ENCODE data around the gene LETM1. TPM values are rescaled to one million over a fixed set of nuclear protein-coding genes. Genes with fewer than 3 reads are reported as not detected.
"Not testable (repeated sequence)": the region's sequence is repeated elsewhere in the genome, so short reads cannot be mapped to it uniquely, and the experiment has no call there.

The LETM1 gene
- polyA plus RNA-seq, 4 donors: 18.7 to 30.1 (median 24.2) TPM

DNA sequence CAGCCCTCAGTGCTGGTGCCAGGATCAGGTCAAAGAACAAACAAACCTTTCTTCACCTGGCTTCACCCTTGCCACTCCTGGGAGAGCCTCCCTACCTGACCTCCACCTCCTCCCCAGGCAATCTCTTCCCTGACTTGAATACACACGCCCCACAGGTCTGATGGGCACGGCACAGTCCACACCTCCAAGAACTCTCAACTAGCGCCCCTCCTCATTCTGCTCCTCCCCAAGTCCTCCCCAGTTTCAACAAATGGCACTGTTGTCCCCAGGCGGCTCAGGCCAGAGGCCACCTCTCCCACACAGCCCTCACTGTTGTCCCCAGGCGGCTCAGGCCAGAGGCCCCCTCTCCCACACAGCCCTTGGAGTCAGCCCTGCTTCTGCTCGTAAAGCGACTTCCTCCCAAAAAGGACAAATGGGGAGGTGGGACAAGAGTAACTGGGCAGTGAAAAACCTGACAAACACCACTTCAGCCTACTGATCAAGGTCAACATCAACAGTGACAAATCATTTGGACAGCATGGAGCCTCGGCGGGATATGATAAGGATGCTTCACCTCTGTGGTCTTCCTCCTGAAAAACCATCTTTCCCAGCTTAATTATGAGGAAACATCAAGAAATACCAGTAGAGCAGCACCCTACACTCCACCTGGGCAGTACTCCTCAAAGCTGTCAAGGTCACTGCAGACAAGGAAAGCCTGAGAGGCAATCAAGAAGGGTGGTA lies 2.9 kb downstream of the LETM1 start:
- DNase-seq (ENCODE audit: low read depth in 4 of 4, low spot score in 2 of 4): no peak

DNA sequence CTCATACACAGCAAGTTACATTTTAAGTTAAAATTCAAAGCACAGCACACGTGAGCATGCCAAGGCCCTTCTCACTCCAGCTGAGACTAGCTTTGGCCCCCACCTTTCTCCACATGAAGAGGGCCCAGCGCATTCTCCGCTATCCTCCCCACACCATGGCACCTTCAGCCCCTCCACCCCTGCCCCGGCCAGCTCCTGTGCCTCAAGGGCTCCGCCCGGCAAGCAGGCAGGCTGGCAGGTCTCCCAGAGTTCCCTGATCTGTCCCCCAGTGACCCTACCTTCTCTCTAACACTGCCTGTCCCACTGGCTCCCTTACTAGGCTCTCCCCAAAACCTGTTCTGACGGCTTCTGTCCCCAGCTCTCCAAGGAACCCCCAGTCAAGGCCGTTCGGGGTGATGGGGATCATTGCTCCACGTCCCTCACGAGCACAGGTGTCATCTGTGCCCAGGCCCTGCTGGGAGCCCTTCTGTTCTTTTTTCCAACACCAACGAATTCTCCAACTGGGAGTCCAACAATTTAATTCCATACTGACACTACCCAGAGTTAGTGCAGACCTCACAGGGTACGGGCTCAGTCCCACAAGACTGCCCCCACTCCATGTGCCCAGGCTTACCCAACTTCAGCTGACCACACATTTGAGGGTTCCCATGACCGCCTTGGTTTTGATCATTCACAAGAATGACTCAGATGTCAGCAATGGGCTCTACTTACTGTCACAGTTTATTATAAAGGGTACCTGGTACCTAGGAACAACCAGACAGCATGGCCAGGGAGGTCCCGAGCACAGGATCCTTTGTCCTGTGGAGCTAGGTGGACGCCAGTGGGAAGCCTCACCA lies 4.2 kb downstream of the LETM1 start:
- DNase-seq (ENCODE audit: low read depth in 4 of 4, low spot score in 2 of 4): no peak

DNA sequence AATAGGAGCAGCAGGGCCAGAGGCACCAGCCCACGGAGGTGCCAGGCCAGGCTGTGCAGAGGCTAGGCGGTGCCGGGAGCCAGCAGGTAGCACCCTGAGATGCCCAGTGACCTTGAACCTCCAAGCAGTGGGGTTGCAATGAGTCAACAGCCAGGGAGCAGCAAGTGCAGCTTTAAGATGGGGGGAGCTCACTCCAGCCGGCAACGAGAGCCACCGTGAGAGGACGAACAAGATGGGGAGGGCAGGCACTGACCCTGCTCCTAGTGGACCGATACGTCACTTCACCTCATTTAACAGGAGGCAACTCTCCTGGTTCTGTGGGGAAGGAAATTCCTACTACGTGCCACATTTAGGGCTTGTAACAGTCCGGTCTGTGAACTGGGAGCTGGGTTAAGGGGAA lies 4.8 kb downstream of the LETM1 start:
- no peak for DNase-seq (ENCODE audit: low read depth in 4 of 4, low spot score in 2 of 4)

DNA sequence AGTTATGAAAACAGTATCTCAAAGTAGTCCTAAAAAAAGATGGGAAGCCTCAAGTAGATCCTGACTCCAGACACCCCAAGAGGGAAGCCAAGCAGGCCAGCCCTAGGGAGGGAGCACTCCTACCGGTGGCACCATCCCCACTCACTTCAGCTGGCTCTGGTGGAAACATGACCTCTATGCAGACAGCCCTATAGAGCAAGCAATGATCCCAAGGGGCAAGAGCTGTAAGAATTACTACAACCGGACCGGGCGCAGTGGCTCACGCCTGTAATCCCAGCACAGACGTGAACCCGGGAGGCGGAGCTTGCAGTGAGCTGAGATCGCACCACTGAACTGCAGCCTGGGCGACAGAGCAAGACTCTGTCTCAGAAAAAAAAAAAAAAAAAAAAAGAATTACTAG lies 5.7 kb downstream of the LETM1 start:
- DNase-seq (ENCODE audit: low read depth in 4 of 4, low spot score in 2 of 4): no peak

DNA sequence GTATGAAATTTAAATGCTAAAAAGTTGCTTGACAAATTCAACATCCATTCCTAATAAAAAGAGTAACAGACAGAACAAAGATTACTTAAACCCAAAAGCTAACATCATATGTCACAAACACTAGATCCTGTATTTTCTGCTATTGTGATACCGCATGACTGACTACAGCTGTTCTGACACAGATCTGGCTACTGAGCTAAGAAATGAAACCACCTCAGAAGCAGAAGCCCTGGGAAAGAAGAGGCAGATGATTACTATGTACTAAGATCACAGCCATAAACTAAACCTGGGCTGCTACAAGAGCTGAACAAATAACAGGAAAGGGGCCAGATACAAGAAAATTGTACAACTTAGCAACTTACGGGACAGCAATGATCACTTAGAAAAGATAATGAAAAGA lies 9.4 kb downstream of the LETM1 start:
- DNase-seq (ENCODE audit: low read depth in 4 of 4, low spot score in 2 of 4): no peak

DNA sequence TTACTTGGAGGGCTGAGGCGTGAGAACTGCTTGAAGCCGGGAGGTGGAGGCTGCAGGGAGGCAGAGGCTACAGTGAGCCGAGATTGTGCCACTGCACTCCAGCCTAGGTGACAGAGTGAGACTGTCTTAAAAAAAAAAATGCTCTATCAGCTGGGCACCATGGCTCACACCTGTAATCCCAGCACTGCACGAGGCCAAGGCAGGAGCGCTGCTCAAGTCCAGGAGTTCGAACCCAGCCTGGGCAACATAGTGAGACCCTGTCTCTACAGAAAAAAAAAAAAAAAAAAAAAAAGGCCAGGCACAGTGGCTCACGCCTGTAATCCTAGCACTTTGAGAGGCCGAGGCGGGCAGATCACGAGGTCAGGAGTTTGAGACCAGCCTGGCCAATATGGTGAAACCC lies 11.3 kb downstream of the LETM1 start:
- not testable (repeated sequence) for DNase-seq (ENCODE audit: low read depth in 4 of 4, low spot score in 2 of 4)

DNA sequence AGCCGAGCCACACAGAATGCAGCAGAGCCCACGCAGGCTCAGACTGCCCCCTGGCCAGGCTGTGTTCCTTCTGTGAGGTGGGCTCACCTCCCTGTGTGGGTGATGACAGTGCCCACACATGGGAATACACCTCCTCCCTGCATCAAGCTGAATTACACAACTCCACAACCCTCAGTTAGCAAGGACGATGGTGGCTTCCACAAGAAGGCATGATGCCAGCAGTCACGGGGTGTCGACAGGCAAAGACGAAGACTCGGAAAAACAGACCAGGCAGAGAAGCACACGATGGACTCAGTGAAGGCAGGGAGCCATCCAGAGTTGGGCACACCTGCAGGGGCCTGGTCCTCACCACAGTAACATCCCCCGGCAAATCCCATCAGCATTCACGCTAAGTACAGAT lies 12.1 kb downstream of the LETM1 start:
- DNase-seq (ENCODE audit: low read depth in 4 of 4, low spot score in 2 of 4): no peak

DNA sequence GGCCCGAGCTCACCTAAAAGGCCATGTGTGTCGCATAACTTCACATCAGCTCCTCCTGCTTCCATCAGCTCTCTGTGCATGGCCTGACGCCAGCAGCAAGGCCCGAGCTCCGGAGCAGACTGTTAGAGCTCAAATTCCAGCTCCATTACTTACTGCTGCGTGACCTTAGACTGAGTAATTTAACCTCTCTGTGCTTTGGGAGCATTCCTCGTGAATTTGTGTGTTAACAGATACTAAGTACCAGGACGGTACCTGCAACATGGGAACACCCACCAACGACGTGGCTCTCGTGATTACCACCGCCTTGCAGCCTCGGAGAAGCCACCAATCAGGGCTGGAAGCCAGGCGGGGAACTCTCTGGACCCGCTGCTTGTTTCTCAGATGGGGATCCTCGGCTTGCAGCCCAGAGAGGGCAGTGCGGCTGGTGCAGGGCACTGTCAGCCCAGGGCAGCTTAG lies 12.9 kb downstream of the LETM1 start:
- no peak for DNase-seq (ENCODE audit: low read depth in 4 of 4, low spot score in 2 of 4)

DNA sequence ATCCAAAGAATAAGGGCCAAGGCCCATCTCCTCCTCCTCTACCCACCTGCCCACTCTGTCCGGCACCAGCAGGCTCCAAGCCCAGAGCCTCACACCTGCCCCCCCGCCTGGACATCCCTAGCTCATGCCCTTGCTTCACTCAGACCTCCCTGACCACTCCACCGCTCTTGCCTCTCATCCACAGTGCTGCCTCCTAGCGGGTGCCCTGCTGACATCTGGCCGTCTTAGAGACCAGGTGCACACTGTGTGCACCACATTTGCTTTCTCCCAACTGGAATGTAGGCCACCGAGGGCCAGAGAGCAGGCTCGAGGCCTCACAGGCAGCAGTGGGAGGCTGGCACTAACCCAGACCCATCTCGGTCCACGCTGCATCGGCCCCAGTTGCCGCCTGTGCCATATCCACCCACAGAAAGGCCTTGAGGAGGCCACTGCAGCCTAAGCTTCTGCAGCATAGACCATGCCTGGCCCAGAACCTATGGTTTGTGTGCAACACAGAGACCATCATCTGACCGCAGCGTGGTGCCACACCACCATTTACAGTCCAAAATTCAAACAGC lies 13.5 kb downstream of the LETM1 start:
- no peak for DNase-seq (ENCODE audit: low read depth in 4 of 4, low spot score in 2 of 4)

DNA sequence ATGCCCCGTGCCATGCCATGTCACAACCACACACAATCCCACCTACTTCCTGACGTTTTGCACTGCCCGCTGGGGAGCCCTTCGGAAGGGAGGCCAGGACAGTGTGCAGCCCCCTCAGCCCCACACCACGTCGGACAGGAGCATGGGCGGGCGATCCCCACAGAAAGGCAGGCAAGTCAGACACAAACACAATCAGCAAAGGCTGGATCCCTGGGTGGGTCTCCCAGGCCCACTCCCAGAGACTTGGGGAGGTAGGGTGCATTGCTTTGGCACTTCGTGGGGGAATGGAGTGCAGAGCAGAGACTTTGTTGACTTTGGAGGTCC lies 14.1 kb downstream of the LETM1 start:
- no peak for DNase-seq (ENCODE audit: low read depth in 4 of 4, low spot score in 2 of 4)

DNA sequence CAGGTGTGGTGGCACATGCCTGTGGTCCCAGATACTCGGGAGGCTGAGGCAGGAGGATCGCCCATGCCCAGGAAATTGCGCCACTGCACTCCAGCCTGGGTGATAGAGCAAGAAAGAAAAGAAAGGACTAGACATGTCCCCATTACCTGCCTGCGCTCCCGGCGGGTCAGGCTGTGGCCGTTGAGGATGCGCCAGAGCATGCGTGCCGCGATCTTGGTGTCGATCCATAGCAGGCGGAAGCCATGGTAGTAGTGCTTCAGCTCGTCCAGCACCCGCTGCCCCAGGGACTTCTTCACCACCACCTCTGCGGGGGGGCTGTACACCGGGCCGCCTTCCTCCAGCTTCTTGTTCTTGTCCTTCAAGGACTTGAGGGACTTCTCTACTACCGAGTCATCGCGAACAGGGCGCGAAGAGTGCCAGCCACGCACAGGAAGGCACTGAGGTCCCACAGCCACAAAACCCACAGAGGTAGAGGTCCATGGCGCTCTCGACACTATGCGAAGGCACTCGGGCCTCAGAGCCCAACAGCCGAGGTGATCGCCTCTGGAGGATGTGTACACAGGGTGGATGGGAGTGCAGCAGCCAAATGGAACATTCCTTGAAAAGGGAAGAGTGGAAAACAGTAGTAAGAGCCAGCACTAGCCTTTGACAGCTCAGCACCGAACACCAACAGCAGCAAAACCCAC lies 14.6 kb downstream of the LETM1 start:
- no peak for DNase-seq (ENCODE audit: low read depth in 4 of 4, low spot score in 2 of 4)

DNA sequence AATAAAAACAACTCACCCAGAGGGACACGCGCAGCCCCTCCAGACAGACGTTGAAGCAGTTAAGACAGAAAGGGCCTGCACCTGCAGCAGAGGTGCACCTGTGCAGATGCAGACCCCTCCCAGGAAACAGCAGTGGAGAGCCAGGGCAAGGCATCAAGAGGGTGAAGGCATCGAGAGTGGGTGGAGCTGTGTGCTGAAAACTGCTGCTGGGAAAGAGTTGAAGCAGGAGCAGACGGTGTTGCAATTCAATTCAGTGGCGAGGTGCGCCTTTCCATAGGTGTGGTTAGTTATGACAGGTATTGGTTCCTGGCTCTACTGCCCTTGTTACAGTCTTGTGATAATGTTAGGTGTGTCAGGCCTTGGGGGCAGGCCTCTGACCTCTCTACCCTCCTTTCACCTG lies 16.7 kb downstream of the LETM1 start:
- DNase-seq (ENCODE audit: low read depth in 4 of 4, low spot score in 2 of 4): no peak

DNA sequence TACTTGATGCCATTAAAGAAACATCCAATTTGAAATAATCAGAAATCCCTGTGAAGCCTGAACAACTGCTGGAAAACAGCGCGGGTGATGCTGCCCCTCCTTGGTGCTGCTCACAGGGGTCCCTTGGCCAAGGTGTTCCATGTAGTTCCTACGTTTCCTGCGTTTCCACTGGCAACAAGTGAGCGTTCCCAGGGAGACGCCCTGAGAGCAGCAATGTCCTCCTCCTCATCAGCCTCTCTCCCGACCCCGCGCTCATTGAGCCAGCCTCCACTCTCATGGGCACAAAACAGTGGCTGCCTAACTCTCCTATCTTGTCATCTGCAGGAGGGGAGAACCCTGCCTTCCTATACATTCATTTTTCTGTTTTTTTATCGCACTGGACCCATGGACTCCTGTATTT lies 18.9 kb downstream of the LETM1 start:
- DNase-seq (ENCODE audit: low read depth in 4 of 4, low spot score in 2 of 4): no peak

DNA sequence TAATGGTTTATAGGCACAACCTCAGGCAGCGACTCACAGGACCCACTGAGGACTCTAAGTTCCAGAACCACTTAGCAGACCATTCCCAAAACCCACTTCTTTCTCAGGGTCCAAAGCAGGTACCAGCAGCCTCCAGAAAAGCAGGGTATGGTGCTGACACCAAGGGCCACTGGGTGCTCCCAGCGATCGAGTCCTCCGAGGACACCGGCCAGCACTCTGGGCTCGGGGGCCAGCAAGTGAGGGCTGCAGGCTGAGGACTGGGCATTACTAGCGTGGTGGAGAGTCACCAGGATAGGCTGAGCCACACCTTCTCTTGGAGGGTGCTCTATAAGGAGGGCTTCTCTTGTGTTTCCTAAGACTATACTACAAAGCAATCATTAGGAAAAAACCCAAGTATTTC lies 19.3 kb downstream of the LETM1 start:
- DNase-seq (ENCODE audit: low read depth in 4 of 4, low spot score in 2 of 4): no peak

DNA sequence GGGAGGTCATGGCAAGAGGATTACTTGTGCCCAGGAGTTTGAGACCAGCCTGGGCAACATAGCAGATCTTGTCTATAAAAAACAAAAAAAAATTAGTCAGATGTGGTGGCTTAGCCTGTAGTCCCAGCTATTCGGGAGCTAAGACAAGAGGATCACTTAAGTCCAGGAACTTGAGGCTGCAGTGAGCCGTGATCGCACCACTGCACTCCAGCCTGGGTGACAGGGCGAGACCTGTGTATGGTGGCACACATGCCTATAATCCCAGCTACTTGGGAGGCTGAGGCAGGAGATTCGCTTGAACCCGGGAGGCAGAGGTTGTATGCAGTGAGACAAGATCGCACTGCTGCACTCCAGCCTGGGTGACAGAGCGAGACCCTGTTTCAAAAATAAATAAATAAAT lies 20.1 kb downstream of the LETM1 start:
- DNase-seq (ENCODE audit: low read depth in 4 of 4, low spot score in 2 of 4): not testable (repeated sequence)

DNA sequence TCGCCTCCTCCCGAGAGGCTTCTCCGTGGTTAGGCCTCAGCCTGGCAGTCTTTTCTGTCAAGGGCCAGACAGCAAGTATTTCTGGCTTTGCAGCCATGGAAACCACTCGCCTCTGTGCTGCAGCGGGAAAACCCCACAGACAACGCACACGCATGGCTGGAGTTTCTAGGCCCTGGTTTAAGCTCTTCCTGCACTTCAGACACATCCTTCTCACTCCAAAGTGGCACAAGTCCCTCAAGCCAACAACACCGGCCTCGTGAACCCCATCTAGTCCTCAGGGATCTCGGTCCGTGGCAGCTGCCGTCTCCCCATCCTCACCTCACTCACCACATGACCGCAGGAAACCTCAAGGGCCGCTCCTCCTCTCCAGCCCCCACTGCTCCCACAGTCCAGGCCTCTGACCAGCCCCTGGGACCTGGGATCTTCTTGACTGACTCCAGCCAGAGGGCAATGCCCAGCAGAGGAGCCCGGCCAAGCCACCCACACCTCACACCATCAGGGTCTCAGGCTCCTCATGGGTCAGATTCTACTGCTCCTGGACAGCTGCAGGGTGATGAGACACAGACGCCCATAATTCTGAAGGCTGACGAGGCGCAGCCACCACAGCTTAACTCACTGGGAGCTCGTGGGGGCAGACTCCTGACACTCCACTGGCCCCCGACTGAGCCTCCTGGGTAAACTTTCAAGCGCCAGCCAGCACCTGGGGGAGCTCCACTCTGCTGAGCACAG lies 21.7 kb downstream of the LETM1 start:
- no peak for DNase-seq (ENCODE audit: low read depth in 4 of 4, low spot score in 2 of 4)

DNA sequence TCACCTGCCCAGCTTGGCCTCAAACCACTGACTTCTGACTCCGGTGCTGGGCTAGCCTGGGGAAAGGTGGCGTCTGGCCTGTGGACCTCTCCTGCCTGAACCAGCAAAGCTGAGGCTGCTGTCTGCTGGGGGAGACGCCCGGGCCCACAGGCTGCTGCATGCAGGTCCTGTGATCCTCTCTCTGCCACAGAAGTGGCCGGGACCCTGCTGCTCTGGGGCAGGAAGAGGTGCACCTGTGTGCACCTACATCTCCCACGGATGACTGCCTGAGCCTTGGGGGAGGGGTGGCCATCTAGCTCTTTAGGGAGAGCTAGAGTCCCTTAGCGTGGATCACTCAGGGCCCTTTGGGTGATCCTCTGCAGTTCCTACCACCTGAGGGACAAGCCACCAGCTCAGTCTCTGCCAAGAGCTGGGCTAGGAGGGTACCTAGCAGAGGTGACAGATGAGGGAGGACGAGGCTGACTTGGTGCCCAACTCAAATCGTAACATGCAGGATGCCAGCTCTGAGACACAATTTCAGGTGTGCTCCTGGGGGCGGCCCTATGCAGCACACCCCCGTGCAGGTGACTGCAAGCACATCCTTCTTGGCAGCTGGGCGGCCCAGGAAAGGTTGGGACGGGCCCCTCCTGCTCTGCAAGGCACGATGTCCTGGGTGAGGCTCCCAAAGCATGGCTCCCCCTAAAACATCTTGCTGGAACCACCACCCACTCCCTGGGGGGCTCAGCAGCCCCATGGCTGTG lies 22.5 kb downstream of the LETM1 start:
- no peak for DNase-seq (ENCODE audit: low read depth in 4 of 4, low spot score in 2 of 4)

DNA sequence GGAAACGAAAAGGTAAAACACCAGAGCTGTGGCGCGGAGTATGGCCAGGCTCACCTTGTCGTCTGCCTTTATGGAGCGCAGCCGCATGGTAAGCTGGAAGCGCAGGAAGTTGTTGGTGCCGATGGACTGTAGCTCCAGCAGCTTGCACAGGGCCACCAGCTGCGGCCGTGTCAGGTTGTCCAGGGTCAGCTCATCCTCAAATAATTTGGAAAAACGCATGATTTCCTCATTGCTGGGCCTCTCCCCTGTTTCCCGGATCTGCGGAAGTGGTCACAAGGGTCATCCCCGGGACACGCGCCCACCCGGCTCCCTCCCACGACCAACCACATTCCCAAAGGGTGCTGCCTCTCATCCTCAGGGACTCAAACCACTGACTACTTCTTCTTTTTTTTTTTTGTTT lies 23.3 kb downstream of the LETM1 start:
- DNase-seq (ENCODE audit: low read depth in 4 of 4, low spot score in 2 of 4): no peak

DNA sequence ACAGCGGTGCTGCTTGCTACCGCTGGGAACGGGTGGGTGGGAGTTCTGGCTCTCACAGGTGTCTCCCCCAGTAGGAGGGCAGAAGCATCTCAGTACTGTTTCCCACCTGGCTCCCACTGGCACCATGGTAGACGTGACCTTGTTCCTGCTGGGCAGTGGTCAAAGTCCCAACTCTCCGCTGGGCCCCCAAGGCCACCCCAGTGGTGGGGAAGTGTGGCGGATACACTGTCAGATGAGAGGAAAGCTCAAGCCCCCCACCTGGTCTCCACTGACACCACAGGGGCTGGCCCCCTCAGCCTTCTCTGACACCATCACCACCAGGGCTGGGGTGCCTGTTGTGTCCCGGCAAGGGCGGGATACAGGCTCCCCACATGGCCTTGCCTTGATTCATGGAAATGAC lies 24.6 kb downstream of the LETM1 start:
- no peak for DNase-seq (ENCODE audit: low read depth in 4 of 4, low spot score in 2 of 4)

DNA sequence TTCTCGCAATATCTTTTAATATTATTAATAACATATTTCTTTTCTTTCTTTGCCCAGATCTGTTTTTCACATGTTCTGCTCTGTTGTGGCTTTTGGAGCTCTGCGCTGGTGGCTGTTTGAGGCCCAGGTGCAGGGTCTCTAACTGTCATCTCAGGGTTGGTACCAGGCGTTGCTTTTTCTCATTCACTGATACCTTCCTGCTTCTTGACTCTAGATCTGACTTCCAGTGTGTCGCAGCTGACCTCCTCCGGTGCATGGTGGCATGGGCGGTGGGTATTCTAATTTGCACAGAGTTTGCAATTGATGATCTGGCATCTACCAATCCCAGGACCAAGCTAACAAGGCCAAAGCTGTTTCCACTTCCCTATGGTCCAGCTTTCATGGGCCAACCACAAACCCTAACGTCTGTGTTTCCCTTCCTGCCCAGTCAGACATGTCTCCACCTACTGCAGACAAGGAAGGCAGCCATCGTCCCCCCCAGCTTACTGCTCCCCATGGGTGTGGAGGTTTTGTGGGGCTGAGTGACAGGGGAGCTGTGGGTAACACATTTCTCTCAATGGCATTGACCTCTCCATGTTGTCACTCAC lies 25.2 kb downstream of the LETM1 start:
- no peak for DNase-seq (ENCODE audit: low read depth in 4 of 4, low spot score in 2 of 4)
